Stimulated activated CD8-positive, alpha-beta memory T cell treated with anti-CD3 and anti-CD28 coated beads, Interleukin-12 subunit alpha, Interleukin-12 subunit beta, amount 100 ng/mL, for 4 hours (primary cell): ENCODE results near the gene ABHD8.
"Not testable (repeated sequence)": the region's sequence is repeated elsewhere in the genome, so short reads cannot be mapped to it uniquely, and the experiment has no call there.

Experiments used
- DNase-seq: peaks from one replicate; pipeline ENCODE4 v3.0.0-alpha.2; 2020; ENCODE audit warnings: low read depth

ABHD8 gene

GRCh38 chr19:17296976-17297375 is 6.2 kb downstream of the ABHD8 start:
- no peak for DNase-seq

- no peak for DNase-seq
Observed at GRCh38 chr19:17296273-17296672, 7.0 kb downstream of the ABHD8 start.

GRCh38 chr19:17295551-17295950 is 7.7 kb downstream of the ABHD8 start:
- DNase-seq = not testable (repeated sequence)

GRCh38 chr19:17294051-17294891 is 9.0 kb downstream of the ABHD8 start:
- no peak for DNase-seq

GRCh38 chr19:17293605-17294004 is 9.6 kb downstream of the ABHD8 start:
- DNase-seq = no peak

- DNase-seq = peak; percentile 65
Observed at GRCh38 chr19:17292301-17293074, 10.7 kb downstream of the ABHD8 start.

GRCh38 chr19:17289489-17289888 is 13.7 kb downstream of the ABHD8 start:
- no peak for DNase-seq

- no peak for DNase-seq
Observed at GRCh38 chr19:17286752-17287151, 16.5 kb downstream of the ABHD8 start.

- DNase-seq = no peak
Observed at GRCh38 chr19:17286263-17286662, 17.0 kb downstream of the ABHD8 start.

- no peak for DNase-seq
Observed at GRCh38 chr19:17285415-17286135, 17.6 kb downstream of the ABHD8 start.

GRCh38 chr19:17283504-17283996 is 19.7 kb downstream of the ABHD8 start:
- no peak for DNase-seq

- DNase-seq = peak; percentile 59
Observed at GRCh38 chr19:17282488-17283125, 20.6 kb downstream of the ABHD8 start.

- peak; percentile 6 for DNase-seq
Observed at GRCh38 chr19:17281391-17282304, 21.6 kb downstream of the ABHD8 start, which contains the start of gene ANKLE1. Gene ANKLE1, plus strand, starts transcription at chr19:17281901. Its CDS starts 20 bp downstream, at chr19:17281921.

GRCh38 chr19:17279436-17279835 is 23.8 kb downstream of the ABHD8 start:
- DNase-seq = no peak

GRCh38 chr19:17275441-17276175 is 27.6 kb downstream of the ABHD8 start:
- DNase-seq = no peak

GRCh38 chr19:17274892-17275291 is 28.3 kb downstream of the ABHD8 start:
- not testable (repeated sequence) for DNase-seq

- no peak for DNase-seq
Observed at GRCh38 chr19:17268754-17269153, 34.5 kb downstream of the ABHD8 start.

- peak; percentile 80 for DNase-seq
Observed at GRCh38 chr19:17266975-17267788, 36.0 kb downstream of the ABHD8 start, which contains the start of gene BABAM1. Gene BABAM1, plus strand, starts transcription at chr19:17267443. Its CDS starts 1,364 bp downstream, at chr19:17268807.

- DNase-seq = no peak
Observed at GRCh38 chr19:17266589-17266974, 36.6 kb downstream of the ABHD8 start.
